Loucy (cell line): ENCODE measurements around the gene GNAQ.

Experiments used
- EZH2phosphoT487 ChIP-seq: fragments of 200-600 bp; IDR thresholded peaks from 2 replicates; pipeline ENCODE4 v1.6.1; 2018; ENCODE audit warnings: antibody characterized with exemption, mild to moderate bottlenecking, moderate library complexity, borderline replicate concordance
- TF ChIP-seq, protein P1 (sequence below): fragments of 200-600 bp; sonication (generic); conservative IDR thresholded peaks from 2 replicates; pipeline ENCODE4 v1.5.1; 2014; ENCODE audit warnings: mild to moderate bottlenecking, antibody characterized with exemption, low read length

DNA sequence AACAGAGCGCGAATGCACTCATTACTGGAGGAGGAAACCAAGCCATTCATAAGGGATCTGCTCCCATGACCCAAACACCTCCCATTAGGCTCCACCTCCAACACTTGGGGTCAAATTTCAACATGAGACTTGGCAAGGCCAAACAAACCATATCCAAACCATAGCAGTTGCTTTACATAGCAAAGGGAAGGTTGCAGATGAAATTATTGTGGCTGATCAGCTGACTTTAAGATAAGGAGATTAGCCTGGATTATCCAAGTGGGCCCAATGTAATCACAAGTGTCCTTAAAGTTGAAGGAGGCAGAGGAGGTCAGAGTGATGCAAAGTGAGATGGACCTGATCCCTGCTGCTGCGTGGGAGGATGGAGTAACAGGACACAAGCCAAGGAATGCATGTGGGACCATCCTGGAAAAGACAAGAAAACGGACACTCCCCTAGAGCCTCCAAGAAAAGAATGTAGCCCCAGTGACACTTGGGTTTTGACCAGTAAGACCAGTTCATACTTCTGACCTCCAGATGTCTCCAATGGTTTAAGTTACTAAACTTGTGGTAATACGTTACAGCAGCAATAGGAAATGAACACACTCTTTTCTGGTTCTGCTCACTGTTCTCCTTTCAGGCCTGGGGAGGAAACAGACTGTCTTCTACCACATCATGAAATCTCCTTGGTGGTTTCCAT, 167.3 kb downstream of the GNAQ start:
- TF ChIP-seq, protein P1, sequence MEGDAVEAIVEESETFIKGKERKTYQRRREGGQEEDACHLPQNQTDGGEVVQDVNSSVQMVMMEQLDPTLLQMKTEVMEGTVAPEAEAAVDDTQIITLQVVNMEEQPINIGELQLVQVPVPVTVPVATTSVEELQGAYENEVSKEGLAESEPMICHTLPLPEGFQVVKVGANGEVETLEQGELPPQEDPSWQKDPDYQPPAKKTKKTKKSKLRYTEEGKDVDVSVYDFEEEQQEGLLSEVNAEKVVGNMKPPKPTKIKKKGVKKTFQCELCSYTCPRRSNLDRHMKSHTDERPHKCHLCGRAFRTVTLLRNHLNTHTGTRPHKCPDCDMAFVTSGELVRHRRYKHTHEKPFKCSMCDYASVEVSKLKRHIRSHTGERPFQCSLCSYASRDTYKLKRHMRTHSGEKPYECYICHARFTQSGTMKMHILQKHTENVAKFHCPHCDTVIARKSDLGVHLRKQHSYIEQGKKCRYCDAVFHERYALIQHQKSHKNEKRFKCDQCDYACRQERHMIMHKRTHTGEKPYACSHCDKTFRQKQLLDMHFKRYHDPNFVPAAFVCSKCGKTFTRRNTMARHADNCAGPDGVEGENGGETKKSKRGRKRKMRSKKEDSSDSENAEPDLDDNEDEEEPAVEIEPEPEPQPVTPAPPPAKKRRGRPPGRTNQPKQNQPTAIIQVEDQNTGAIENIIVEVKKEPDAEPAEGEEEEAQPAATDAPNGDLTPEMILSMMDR = peak; percentile 58
- TF ChIP-seq EZH2phosphoT487 = no peak
